DOHH2 (cell line): ENCODE measurements around the gene RNU6-8.

Experiments
- EZH2phosphoT487 ChIP-seq: fragments of 200-600 bp; sonication (generic); IDR thresholded peaks from 2 replicates; pipeline ENCODE4 v1.6.1; 2017; ENCODE audit warnings: borderline replicate concordance, mild to moderate bottlenecking, antibody characterized with exemption, low read length, moderate library complexity, mixed read lengths
- TF ChIP-seq, protein P1 (sequence below): fragments of 200-600 bp; sonication (generic); IDR thresholded peaks from one replicate; pipeline ENCODE4 v1.5.1; 2014; ENCODE audit warnings: antibody characterized with exemption, mild to moderate bottlenecking, low read depth, low read length; ENCODE audit not compliant: poor library complexity, severe bottlenecking

DNA sequence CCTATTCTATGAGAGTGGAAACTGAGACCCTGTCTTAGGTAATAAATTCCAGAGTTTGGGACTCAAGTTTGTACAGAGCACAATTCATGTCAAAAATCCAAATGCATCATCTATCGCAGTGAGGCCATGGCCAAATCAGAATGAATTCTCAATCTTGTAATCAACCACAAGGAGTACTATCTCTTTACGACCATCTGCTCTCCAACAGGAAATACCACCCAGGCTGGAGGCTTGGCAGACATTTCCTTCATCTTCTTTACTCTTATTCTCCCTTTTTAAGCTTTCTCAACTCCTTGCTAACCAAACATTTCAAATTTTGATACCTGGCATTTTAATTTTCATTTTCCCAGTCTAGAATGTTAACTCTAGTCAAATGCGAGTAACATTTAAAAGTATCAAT is 33.9 kb downstream of the RNU6-8 start:
- TF ChIP-seq, protein P1, sequence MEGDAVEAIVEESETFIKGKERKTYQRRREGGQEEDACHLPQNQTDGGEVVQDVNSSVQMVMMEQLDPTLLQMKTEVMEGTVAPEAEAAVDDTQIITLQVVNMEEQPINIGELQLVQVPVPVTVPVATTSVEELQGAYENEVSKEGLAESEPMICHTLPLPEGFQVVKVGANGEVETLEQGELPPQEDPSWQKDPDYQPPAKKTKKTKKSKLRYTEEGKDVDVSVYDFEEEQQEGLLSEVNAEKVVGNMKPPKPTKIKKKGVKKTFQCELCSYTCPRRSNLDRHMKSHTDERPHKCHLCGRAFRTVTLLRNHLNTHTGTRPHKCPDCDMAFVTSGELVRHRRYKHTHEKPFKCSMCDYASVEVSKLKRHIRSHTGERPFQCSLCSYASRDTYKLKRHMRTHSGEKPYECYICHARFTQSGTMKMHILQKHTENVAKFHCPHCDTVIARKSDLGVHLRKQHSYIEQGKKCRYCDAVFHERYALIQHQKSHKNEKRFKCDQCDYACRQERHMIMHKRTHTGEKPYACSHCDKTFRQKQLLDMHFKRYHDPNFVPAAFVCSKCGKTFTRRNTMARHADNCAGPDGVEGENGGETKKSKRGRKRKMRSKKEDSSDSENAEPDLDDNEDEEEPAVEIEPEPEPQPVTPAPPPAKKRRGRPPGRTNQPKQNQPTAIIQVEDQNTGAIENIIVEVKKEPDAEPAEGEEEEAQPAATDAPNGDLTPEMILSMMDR, result no peak
- no peak for TF ChIP-seq EZH2phosphoT487
